Esophagus squamous epithelium (tissue), 4 donors: ENCODE data around the gene RAB8B.

Source experiments
- POLR2A ChIP-seq, 4 donors: fragments of 450-650 bp; IDR thresholded peaks; one replicate each; pipeline ENCODE4 v1.6.1; 2017; ENCODE audit warnings: antibody characterized with exemption in 4 of 4, mild to moderate bottlenecking in 4 of 4, moderate library complexity in 3 of 4
- TF ChIP-seq, protein P1 (sequence below), 6 experiments: fragments of 450-650 bp in 4 of 6; fragments of 200-600 bp in 2 of 6; sonication (generic) in 2 of 6; IDR thresholded peaks; one replicate each; pipeline ENCODE4 v1.5.1; 2016 to 2019; ENCODE audit warnings: antibody characterized with exemption in 6 of 6, mild to moderate bottlenecking in 4 of 6, moderate library complexity in 4 of 6

GRCh38 chr15:63196842-63197241, 7.4 kb downstream of the RAB8B start:
- TF ChIP-seq, protein P1, sequence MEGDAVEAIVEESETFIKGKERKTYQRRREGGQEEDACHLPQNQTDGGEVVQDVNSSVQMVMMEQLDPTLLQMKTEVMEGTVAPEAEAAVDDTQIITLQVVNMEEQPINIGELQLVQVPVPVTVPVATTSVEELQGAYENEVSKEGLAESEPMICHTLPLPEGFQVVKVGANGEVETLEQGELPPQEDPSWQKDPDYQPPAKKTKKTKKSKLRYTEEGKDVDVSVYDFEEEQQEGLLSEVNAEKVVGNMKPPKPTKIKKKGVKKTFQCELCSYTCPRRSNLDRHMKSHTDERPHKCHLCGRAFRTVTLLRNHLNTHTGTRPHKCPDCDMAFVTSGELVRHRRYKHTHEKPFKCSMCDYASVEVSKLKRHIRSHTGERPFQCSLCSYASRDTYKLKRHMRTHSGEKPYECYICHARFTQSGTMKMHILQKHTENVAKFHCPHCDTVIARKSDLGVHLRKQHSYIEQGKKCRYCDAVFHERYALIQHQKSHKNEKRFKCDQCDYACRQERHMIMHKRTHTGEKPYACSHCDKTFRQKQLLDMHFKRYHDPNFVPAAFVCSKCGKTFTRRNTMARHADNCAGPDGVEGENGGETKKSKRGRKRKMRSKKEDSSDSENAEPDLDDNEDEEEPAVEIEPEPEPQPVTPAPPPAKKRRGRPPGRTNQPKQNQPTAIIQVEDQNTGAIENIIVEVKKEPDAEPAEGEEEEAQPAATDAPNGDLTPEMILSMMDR (IDR thresholded peaks at IDR 0.05), result no peak
- no peak for TF ChIP-seq POLR2A (IDR thresholded peaks at IDR 0.05)
